ENCODE measurements around the gene CBX8. TPM values are rescaled to one million over a fixed set of nuclear protein-coding genes. Genes with fewer than 3 reads are reported as not detected.

The CBX8 gene
- total and polyA plus RNA-seq, 2 donors from 2014 or later, result 3.5 to 6.2 TPM

DNA sequence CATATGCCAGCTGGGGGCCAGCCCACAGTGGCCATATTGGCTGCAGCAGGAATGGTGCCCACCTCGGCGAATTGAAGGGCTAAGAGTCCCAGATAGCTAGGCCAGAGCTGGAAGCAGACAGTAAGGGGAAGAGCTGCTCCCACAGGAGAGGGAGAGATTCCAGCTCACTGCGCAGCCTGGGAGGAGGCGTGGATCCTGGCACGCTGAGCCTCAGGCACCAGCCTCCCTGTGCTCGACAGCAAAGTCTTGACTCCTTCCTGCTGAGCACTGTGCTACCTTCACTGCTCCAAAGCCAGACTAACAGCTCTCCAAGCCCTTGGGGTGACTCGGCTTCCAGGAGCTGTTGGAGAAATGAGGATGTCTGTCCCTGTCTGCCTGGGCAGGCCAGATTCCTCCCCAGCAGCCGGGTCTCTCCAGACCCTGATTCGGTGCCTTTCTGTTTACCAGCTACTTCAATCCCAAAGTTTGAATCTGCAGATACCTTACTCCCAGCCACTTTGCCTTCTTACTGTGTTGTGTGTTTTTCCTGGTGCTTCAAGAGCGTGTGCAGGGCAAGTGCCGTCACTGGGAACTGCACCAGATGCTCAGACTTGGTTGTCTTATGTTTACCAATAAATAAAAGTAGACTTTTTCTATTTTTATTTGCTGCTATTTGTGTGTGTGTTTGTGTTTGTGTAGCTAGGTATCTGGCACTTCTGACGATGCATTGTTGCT lies 9.8 kb downstream of the CBX8 start:
- no peaks in the 10 kb centered on the region for H3K4me1 ChIP-seq (ENCODE audit: control insufficient read depth in 2 of 3, insufficient read depth in 2 of 3, low read depth in 1 of 3, low read length in 3 of 3)
- FAIRE-seq, result no peak
- no peaks in the 10 kb centered on the region for H3K36me3 ChIP-seq (ENCODE audit: control insufficient read depth in 2 of 3, insufficient read depth in 3 of 3, low read length in 3 of 3)
- no peak overlapping the region for H3K9ac ChIP-seq (ENCODE audit: low read length in 3 of 3)
- H3K27ac ChIP-seq (ENCODE audit: low read depth in 2 of 2, low read length in 2 of 2), result no peak overlapping the region
- peaks cover 27% of the 10 kb centered on the region for H3K27me3 ChIP-seq (ENCODE audit: control insufficient read depth, insufficient read depth, low read length)
- intact Hi-C loops (cut with DNase I), result no loop called here
- no peaks in the 10 kb centered on the region for H3K9me3 ChIP-seq (ENCODE audit: control insufficient read depth in 2 of 3, insufficient read depth in 1 of 3, low read length in 3 of 3)
- H3K4me3 ChIP-seq (ENCODE audit: low read length in 3 of 3), result no peak overlapping the region
- TF ChIP-seq, protein P1, sequence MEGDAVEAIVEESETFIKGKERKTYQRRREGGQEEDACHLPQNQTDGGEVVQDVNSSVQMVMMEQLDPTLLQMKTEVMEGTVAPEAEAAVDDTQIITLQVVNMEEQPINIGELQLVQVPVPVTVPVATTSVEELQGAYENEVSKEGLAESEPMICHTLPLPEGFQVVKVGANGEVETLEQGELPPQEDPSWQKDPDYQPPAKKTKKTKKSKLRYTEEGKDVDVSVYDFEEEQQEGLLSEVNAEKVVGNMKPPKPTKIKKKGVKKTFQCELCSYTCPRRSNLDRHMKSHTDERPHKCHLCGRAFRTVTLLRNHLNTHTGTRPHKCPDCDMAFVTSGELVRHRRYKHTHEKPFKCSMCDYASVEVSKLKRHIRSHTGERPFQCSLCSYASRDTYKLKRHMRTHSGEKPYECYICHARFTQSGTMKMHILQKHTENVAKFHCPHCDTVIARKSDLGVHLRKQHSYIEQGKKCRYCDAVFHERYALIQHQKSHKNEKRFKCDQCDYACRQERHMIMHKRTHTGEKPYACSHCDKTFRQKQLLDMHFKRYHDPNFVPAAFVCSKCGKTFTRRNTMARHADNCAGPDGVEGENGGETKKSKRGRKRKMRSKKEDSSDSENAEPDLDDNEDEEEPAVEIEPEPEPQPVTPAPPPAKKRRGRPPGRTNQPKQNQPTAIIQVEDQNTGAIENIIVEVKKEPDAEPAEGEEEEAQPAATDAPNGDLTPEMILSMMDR (IDR thresholded peaks at IDR 0.05; ENCODE audit: borderline replicate concordance, extremely low read depth, insufficient read depth), result no peak
- DNase-seq, result peak in 1 of 5 donors; percentile 37

DNA sequence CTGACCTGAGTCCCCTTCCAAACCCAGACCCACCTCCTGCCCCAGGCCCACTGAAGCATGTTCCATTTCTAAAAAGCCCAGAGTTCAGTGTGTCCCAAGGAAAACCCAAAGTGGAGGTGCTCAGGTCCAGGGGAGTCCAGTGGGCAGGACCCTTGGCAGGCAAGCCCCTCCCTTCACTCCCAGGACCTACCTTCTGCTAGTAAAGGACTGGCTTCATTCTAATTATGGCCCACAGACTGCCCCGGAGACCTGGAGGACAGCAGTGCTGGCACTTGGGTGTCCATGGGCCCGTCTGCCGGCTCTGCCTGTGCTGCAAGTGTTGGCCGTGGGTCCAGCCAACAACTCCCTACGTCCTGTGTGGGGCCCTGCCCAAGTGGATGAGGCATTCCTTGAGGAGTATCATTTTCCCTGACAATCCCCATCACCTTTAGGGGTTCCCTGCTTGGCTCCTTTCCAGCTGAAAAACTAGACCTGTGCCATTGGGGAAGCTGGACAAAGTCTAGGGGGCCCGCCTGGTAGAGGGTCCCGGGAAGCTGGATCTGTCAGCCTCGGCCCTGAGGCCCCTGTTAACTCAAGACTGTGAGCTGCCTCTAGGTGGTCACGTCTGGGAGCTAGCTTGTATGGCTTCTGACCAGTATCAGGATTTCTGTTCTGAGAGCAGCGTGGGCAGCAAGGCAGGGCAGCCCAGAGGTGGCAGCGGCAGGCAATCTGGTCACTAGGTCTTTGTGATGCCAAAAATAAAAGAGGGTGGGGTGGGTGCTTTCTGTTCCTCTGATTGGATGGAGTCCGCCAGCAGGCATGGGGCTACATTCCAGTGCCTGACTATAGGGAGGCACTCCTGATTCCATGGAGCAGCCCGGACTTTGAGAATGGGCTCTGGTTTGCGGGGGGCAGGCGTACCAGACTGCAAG lies 10.7 kb downstream of the CBX8 start:
- Histone ChIP-seq H3K4me1 (ENCODE audit: control insufficient read depth in 2 of 3, insufficient read depth in 2 of 3, low read depth in 1 of 3, low read length in 3 of 3) (no peaks in the 10 kb centered on the region), H3K9ac (ENCODE audit: low read length in 3 of 3) (no peak overlapping the region), H3K36me3 (ENCODE audit: control insufficient read depth in 2 of 3, insufficient read depth in 3 of 3, low read length in 3 of 3) (no peaks in the 10 kb centered on the region), H3K9me3 (ENCODE audit: control insufficient read depth in 2 of 3, insufficient read depth in 1 of 3, low read length in 3 of 3) (no peaks in the 10 kb centered on the region), H3K27me3 (ENCODE audit: control insufficient read depth, insufficient read depth, low read length) (peaks cover 20% of the 10 kb centered on the region), H3K27ac (ENCODE audit: low read depth in 2 of 2, low read length in 2 of 2) (no peak overlapping the region), H3K4me3 (ENCODE audit: low read length in 3 of 3) (no peak overlapping the region)
- intact Hi-C loops (cut with DNase I), result no loop called here
- TF ChIP-seq, protein P1 (IDR thresholded peaks at IDR 0.05; ENCODE audit: borderline replicate concordance, extremely low read depth, insufficient read depth), result no peak
- peak in 2 of 5 donors; percentile 37 to 65 for DNase-seq
- FAIRE-seq, result no peak

DNA sequence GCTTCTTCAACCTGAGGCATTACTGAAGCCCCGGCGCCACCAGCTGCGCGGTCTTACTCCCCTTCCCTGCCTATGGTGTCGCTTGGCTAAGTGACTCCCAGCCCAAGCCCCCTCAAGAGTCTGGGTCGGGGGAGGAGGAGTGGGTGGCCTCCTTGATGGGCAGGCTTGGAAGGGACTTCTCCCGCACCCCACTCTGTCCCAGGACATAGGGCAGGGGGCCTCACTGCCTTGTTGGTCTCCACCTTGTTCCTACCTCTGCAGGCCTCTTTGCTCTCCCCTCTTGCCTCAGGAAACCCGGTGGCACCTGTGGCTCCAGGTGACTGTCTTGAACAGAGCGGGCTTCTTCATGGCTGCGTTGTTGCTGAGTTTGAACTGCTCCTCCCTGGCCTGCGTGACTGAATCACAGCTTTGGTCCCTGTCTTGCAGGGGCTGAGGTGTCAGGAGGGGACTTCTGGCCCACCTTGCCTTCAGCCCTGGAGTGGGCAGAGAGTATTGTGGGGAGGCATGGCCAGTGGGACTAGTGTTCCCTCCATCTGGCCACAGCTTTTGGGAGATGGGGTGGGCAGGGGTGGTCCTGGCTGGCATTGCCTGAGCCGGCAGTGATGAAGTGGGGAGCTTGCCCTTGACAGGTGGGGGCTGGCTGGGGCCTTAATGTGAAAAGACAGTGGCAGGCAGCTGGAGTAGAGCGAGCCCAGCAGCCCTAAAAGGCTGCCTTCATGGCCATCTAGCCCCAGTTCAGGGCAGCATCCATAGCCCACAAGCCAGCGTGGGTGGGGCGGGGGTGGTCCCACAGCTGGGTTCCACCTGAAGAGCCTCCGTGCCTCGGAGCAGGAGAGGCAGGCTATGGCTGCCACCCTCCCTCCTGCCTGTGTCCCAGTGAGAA lies 11.6 kb downstream of the CBX8 start:
- Histone ChIP-seq H3K27me3 (ENCODE audit: control insufficient read depth, insufficient read depth, low read length) (peaks cover 13% of the 10 kb centered on the region), H3K4me3 (ENCODE audit: low read length in 3 of 3) (no peak overlapping the region), H3K9ac (ENCODE audit: low read length in 3 of 3) (no peak overlapping the region), H3K4me1 (ENCODE audit: control insufficient read depth in 2 of 3, insufficient read depth in 2 of 3, low read depth in 1 of 3, low read length in 3 of 3) (no peaks in the 10 kb centered on the region), H3K9me3 (ENCODE audit: control insufficient read depth in 2 of 3, insufficient read depth in 1 of 3, low read length in 3 of 3) (no peaks in the 10 kb centered on the region), H3K36me3 (ENCODE audit: control insufficient read depth in 2 of 3, insufficient read depth in 3 of 3, low read length in 3 of 3) (no peaks in the 10 kb centered on the region), H3K27ac (ENCODE audit: low read depth in 2 of 2, low read length in 2 of 2) (no peak overlapping the region)
- TF ChIP-seq, protein P1 (IDR thresholded peaks at IDR 0.05; ENCODE audit: borderline replicate concordance, extremely low read depth, insufficient read depth), result no peak
- intact Hi-C loops (cut with DNase I), result no loop called here
- FAIRE-seq (no peak), DNase-seq (peak in 2 of 5 donors; percentile 33 to 51)

Data from kidney (tissue), 14 donors.